ENCODE measurements around the gene NEU1.
"Not testable (repeated sequence)": the region's sequence is repeated elsewhere in the genome, so short reads cannot be mapped to it uniquely, and the experiment has no call there.

The NEU1 gene

GRCh38 chr6:31815025-31815838 is 47.4 kb downstream of the NEU1 start, which contains the start of the genes HSPA1A and HSPA1L:
TSS of gene HSPA1A (plus strand) at chr6:31815543. CDS start at chr6:31815757, 214 bp downstream.
TSS of gene HSPA1L (minus strand) at chr6:31815283. CDS start at chr6:31811972, 3,311 bp downstream.
- TF ChIP-seq GATA1 (IDR thresholded peaks at IDR 0.05; ENCODE audit: low read depth, low read length) = no peak
- TF ChIP-seq POLR2A (IDR thresholded peaks at IDR 0.05; ENCODE audit: low read length) = peak; percentile 92
- DNase-seq = peak; percentile 83 to 87

DNA sequence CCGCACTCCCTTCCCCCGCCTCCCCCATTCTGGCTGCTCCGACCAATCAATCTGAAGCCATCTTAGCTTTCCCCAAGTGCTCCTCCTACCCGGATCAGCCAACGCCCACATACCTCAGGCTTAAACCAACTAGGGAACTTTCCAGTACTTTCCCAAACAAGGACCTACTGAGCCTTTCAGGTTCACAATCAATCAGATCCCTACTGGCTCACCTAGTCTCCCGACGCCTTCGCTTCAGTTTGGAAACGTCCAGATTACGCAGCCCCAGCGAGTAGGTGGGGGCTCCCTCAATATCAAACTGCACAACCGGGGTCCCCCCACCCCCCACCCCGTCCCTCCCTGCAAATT is 48.0 kb downstream of the NEU1 start:
- TF ChIP-seq GATA1 (IDR thresholded peaks at IDR 0.05; ENCODE audit: low read depth, low read length) = no peak
- peak; percentile 77 to 78 for DNase-seq

- TF ChIP-seq GATA1 (IDR thresholded peaks at IDR 0.05; ENCODE audit: low read depth, low read length) = no peak
- no peak for TF ChIP-seq POLR2A (IDR thresholded peaks at IDR 0.05; ENCODE audit: low read length)
Measured at GRCh38 chr6:31813465-31813849, 49.2 kb downstream of the NEU1 start.

GRCh38 chr6:31811645-31812044 is 51.0 kb downstream of the NEU1 start:
- no peak for TF ChIP-seq GATA1 (IDR thresholded peaks at IDR 0.05; ENCODE audit: low read depth, low read length)
- TF ChIP-seq POLR2A (IDR thresholded peaks at IDR 0.05; ENCODE audit: low read length) = no peak
- DNase-seq = no peak

More at GRCh38 chr6:31813465-31813849, 49.2 kb downstream of the NEU1 start:
- DNase-seq = no peak

DNA sequence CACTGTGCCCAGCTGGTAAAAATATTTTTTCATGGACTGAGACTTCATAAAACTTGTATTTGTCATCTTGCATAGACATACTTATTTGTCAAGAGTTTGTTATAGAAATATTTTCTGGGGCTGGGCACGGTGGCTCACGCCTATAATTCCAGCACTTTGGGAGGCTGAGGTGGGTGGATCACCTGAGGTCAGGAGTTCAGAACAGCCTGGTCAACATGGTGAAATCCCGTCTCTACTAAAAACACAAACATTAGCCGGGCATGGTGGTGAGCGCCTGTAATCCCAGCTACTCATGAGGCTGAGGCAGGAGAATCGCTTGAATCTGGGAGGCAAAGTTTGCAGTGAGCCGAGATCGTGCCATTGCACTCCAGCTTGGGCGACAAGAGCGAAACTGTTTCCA is 54.0 kb downstream of the NEU1 start:
- not testable (repeated sequence) for DNase-seq
